ENCODE measurements around the gene SMYD2.

DNA sequence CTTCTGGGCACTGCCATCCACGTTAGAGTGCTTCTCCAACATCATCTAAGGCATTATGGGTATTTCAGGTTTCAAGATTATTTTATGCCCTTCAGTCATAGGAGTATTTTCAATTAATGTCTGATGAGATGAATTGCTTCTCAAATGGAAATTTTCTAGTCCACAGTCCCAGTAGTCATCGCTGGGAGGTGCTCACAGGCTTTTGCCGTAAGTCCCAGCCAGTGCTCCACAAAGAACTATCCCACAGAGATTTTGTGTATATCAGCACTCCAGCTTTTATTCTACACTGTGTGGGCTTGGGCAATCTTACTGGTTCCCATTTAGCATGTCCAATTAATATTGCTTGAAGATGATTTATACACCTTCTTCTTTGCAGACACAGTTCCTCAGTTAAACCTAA lies 61.0 kb downstream of the SMYD2 start:
- TF ChIP-seq POLR2A (IDR thresholded peaks at IDR 0.05): no peak
- TF ChIP-seq, protein P1, sequence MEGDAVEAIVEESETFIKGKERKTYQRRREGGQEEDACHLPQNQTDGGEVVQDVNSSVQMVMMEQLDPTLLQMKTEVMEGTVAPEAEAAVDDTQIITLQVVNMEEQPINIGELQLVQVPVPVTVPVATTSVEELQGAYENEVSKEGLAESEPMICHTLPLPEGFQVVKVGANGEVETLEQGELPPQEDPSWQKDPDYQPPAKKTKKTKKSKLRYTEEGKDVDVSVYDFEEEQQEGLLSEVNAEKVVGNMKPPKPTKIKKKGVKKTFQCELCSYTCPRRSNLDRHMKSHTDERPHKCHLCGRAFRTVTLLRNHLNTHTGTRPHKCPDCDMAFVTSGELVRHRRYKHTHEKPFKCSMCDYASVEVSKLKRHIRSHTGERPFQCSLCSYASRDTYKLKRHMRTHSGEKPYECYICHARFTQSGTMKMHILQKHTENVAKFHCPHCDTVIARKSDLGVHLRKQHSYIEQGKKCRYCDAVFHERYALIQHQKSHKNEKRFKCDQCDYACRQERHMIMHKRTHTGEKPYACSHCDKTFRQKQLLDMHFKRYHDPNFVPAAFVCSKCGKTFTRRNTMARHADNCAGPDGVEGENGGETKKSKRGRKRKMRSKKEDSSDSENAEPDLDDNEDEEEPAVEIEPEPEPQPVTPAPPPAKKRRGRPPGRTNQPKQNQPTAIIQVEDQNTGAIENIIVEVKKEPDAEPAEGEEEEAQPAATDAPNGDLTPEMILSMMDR (IDR thresholded peaks at IDR 0.05): no peak

All from testis (tissue), 2 donors.